Astrocyte (in vitro differentiated cells and primary cell): ENCODE results near the gene ERVH48-1. TPM values are rescaled to one million over a fixed set of nuclear protein-coding genes. Genes with fewer than 3 reads are reported as not detected.
"Not testable (repeated sequence)": the region's sequence is repeated elsewhere in the genome, so short reads cannot be mapped to it uniquely, and the experiment has no call there.

Experiments used
- DNase-seq: peaks from one replicate; pipeline ENCODE4 v3.0.0-alpha.2; 2010; ENCODE audit warnings: low read depth
- FAIRE-seq: peaks from 2 replicates; lab custom pipeline; 2011; peaks lifted over from hg19 to GRCh38; lab: Jason Lieb, UNC
- H2AFZ ChIP-seq: 2 replicates; pipeline ENCODE4 v1.6.0; 2012; ENCODE audit warnings: low read depth, low read length, inconsistent platforms
- H3K27ac ChIP-seq: 2 replicates; pipeline ENCODE4 v1.5.1; 2011; ENCODE audit warnings: low read depth, low read length, inconsistent platforms
- H3K27me3 ChIP-seq: 2 replicates; pipeline ENCODE4 v1.6.0; 2011; ENCODE audit warnings: low read length, inconsistent platforms; ENCODE audit not compliant: insufficient read depth
- H3K36me3 ChIP-seq: 2 replicates; pipeline ENCODE4 v1.5.1; 2011; ENCODE audit warnings: low read length, inconsistent platforms; ENCODE audit not compliant: insufficient read depth
- H3K4me1 ChIP-seq: 2 replicates; pipeline ENCODE4 v1.5.1; 2011; ENCODE audit warnings: low read length, inconsistent platforms; ENCODE audit not compliant: insufficient read depth
- H3K4me2 ChIP-seq: 2 replicates; pipeline ENCODE4 v1.6.0; 2012; ENCODE audit warnings: low read length, inconsistent platforms
- H3K4me3 ChIP-seq: 2 replicates; pipeline ENCODE4 v1.5.1; 2011; ENCODE audit warnings: low read depth, mild to moderate bottlenecking, low read length, inconsistent platforms; ENCODE audit not compliant: insufficient read depth
- H3K79me2 ChIP-seq: 2 replicates; pipeline ENCODE4 v1.6.0; 2012; ENCODE audit warnings: mild to moderate bottlenecking, low read length, inconsistent platforms; ENCODE audit not compliant: insufficient read depth
- H3K9ac ChIP-seq: 2 replicates; pipeline ENCODE4 v1.6.0; 2012; ENCODE audit warnings: mild to moderate bottlenecking, low read length, inconsistent platforms
- H3K9me3 ChIP-seq: 2 replicates; pipeline ENCODE4 v1.5.1; 2012; ENCODE audit warnings: low read depth, mild to moderate bottlenecking, low read length, inconsistent platforms; ENCODE audit not compliant: insufficient read depth
- H4K20me1 ChIP-seq: 2 replicates; pipeline ENCODE4 v1.6.0; 2012; ENCODE audit warnings: low read length, inconsistent platforms; ENCODE audit not compliant: insufficient read depth
- H3K27ac Mint-ChIP-seq: one replicate; pipeline ENCODE4 v1.8.0; 2021; ENCODE audit warnings: mild to moderate bottlenecking, mixed read lengths; ENCODE audit not compliant: unreplicated experiment
- H3K27me3 Mint-ChIP-seq: one replicate; pipeline ENCODE4 v1.8.0; 2021; ENCODE audit warnings: low read depth, mixed read lengths; ENCODE audit not compliant: unreplicated experiment
- H3K36me3 Mint-ChIP-seq: one replicate; pipeline ENCODE4 v1.8.0; 2021; ENCODE audit warnings: low read depth, mixed read lengths; ENCODE audit not compliant: unreplicated experiment
- H3K4me1 Mint-ChIP-seq: one replicate; pipeline ENCODE4 v1.8.0; 2021; ENCODE audit warnings: low read depth, mixed read lengths; ENCODE audit not compliant: unreplicated experiment
- H3K4me3 Mint-ChIP-seq: one replicate; pipeline ENCODE4 v1.8.0; 2021; ENCODE audit warnings: mild to moderate bottlenecking, moderate library complexity, mixed read lengths; ENCODE audit not compliant: unreplicated experiment
- H3K9me3 Mint-ChIP-seq: one replicate; pipeline ENCODE4 v1.8.0; 2021; ENCODE audit warnings: mild to moderate bottlenecking, mixed read lengths; ENCODE audit not compliant: unreplicated experiment
- CTCF ChIP-seq: IDR thresholded peaks from 2 replicates; pipeline ENCODE4 v1.5.1; 2011; ENCODE audit warnings: low read depth, mild to moderate bottlenecking, inconsistent platforms, low read length, moderate library complexity; ENCODE audit not compliant: insufficient read depth
- EZH2 ChIP-seq: IDR thresholded peaks from 2 replicates; pipeline ENCODE4 v1.6.1; 2012; ENCODE audit warnings: mild to moderate bottlenecking, low read length, inconsistent platforms; ENCODE audit not compliant: insufficient read depth
- total RNA-seq: library from RNA; stranded (reverse); gene quantifications from 2 replicates; pipeline ENCODE4 v1.2.1, GENCODE V29; 2021

Gene ERVH48-1
- total RNA-seq, 1 donor from 2014 or later: 1.1 TPM

GRCh38 chr21:42937960-42938605 lies 12.7 kb upstream of the ERVH48-1 start:
- Histone ChIP-seq H3K4me2 (no peak overlapping the region), H3K4me1 (peaks cover 8% of the 10 kb centered on the region), H3K27me3 (no peaks in the 10 kb centered on the region), H3K9ac (no peak overlapping the region), H3K27ac (no peak overlapping the region), H3K4me3 (no peak overlapping the region), H3K36me3 (no peaks in the 10 kb centered on the region), H2AFZ (no peak overlapping the region), H4K20me1 (no peaks in the 10 kb centered on the region), H3K9me3 (no peaks in the 10 kb centered on the region), H3K79me2 (no peaks in the 10 kb centered on the region)
- H3K4me1 Mint-ChIP-seq: peaks cover 17% of the 10 kb centered on the region
- H3K9me3 Mint-ChIP-seq: no peaks in the 10 kb centered on the region
- H3K27me3 Mint-ChIP-seq: no peaks in the 10 kb centered on the region
- no peak overlapping the region for H3K4me3 Mint-ChIP-seq
- FAIRE-seq: no peak
- H3K27ac Mint-ChIP-seq: no peak overlapping the region
- no peak for DNase-seq
- H3K36me3 Mint-ChIP-seq: peaks cover 2% of the 10 kb centered on the region
- no peak for TF ChIP-seq EZH2
- TF ChIP-seq CTCF: no peak

DNA sequence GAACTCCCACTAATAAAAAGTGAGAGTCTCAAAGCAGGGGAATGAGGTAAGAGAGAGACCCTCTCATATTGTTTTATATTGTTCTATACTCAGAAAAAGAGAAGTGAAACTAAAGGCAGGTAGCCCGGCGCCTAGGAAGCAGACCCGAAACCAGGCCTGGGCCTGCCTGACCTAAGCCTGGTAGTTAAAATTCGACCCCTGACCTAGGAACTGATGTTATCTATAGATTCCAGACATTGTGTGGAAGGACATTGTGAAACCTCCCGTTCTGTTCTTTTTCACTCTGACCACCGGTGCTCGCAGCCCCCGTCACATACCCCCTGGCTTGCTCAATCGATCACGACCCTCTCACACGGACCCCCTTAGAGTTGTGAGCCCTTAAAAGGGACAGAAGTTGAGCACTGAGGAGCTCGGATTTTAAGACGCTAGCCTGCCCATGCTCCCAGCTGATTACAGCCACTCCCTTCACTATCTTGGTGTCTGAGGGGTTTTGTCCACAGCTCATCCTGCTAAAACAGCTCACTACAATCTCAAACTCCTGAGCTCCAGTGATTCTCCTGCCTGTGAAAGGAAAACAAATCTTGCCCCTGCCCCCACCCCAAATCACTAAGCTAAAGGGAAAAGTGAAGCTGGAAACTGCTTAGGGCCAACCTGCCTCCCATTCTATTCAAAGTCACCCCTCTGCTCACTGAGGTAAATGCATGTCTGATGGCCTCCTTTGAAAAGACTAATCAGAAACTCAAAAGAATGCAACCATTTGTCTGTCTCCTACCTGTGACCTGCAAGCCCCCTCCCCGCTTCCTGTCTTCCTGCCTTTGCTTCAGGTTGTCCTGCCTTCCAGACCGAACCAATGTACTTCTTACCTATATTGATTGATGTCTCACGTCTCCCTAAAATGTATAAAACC lies 11.9 kb upstream of the ERVH48-1 start:
- H3K79me2 ChIP-seq, H4K20me1 ChIP-seq, H3K4me1 ChIP-seq, FAIRE-seq, H3K4me2 ChIP-seq, H3K27ac Mint-ChIP-seq, H3K36me3 ChIP-seq, H3K27me3 Mint-ChIP-seq, H3K9ac ChIP-seq, H2AFZ ChIP-seq, H3K27me3 ChIP-seq, H3K4me3 Mint-ChIP-seq, DNase-seq, H3K9me3 Mint-ChIP-seq, H3K27ac ChIP-seq, H3K9me3 ChIP-seq, H3K36me3 Mint-ChIP-seq, H3K4me3 ChIP-seq: not testable (repeated sequence)
- peaks cover 22% of the 10 kb centered on the region for H3K4me1 Mint-ChIP-seq

DNA sequence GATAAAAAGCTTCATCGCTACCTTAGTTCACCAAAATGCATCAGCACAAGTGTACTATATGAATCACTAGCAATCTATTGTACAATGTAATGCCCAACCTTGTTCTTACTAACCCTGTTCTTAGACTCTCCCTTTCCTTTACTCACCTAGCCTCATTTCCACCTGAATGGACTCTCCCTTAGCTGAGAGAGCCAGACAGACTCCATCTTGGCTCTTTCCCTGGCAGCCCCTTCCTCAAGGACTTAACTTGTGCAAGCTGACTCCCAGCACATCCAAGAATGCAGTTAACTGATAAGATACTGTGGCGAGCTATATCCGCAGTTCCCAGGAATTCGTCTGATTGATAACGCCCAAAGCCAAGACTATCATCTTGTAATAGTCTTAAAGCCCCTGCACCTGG lies 10.9 kb upstream of the ERVH48-1 start:
- H3K27ac ChIP-seq, H3K4me3 Mint-ChIP-seq: not testable (repeated sequence)
- H3K4me1 Mint-ChIP-seq: peaks cover 22% of the 10 kb centered on the region

DNA sequence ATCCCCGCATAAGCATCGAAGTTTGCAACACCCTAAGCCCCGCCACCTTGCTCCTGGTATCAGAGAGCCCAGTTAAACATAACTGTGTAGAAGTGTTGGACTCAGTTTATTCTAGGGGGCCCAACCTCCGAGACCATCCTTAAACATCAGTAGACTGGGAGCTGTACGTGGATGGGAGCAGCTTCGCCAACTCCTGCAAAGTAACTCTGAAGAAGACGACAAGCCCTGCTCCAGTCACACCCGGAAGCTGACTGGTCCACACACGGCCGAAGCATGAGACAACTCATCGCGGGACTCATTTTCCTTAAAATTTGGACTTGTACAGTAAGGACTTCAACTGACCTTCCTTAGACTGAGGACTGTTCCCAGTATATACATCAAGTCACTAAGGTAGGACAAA lies 8.5 kb upstream of the ERVH48-1 start:
- not testable (repeated sequence) for H3K79me2 ChIP-seq, H4K20me1 ChIP-seq, H3K9ac ChIP-seq, H3K36me3 Mint-ChIP-seq, FAIRE-seq, H3K9me3 Mint-ChIP-seq, H3K4me3 Mint-ChIP-seq, H3K4me3 ChIP-seq, H3K27me3 ChIP-seq, DNase-seq, H3K27ac Mint-ChIP-seq, H3K9me3 ChIP-seq, H3K4me2 ChIP-seq, H3K27ac ChIP-seq, H3K36me3 ChIP-seq, H3K27me3 Mint-ChIP-seq, H3K4me1 ChIP-seq, H2AFZ ChIP-seq
- H3K4me1 Mint-ChIP-seq: peaks cover 14% of the 10 kb centered on the region

More for the DNA sequence above, 10.9 kb upstream of the ERVH48-1 start:
- FAIRE-seq, H3K27me3 ChIP-seq, H4K20me1 ChIP-seq, H3K9ac ChIP-seq, H3K4me1 ChIP-seq, H3K4me2 ChIP-seq, H3K79me2 ChIP-seq, H3K36me3 Mint-ChIP-seq, H3K27me3 Mint-ChIP-seq, H2AFZ ChIP-seq, H3K27ac Mint-ChIP-seq, H3K4me3 ChIP-seq, H3K9me3 ChIP-seq, H3K36me3 ChIP-seq, H3K9me3 Mint-ChIP-seq, DNase-seq: not testable (repeated sequence)

DNA sequence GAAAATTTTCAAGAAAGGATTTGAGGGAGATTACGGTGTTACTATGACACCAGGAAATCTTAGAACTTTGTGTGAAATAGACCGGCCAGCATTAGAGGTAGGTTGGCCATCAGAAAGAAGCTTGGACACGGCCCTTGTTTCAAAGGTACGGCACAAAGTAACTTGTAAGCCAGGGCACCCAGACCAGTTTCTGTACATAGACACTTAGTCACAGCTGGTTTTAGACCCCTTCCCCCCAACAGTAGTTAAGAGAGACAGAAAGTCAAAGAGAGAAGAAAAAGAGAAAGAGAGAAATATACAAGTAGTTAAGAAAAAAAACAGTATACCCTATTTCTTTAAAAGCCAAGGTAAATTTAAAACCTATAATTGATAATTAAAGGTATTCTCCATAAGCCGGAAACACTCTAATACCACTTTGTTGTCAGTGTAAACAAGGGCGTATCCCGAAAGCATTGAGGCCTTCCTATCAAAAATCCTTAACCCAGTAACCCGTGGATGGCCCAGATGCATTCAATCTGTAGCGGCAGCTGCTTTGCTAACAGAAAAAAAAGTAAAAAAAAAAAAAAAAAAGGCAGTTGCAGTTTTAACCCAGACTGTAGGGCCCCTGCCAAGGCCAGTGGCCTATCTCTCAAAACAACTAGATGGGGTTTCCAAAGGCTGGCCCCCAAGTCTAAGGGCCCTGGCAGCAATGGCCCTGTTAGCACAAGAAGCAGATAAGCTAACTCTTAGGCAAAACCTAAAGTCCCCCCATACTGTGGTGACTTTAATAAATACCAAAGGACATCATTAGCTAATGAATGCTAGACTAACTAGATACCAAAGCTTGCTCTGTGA lies 7.9 kb upstream of the ERVH48-1 start:
- not testable (repeated sequence) for H3K4me3 ChIP-seq, H3K9me3 Mint-ChIP-seq, H3K27me3 Mint-ChIP-seq, H3K9me3 ChIP-seq, H3K36me3 ChIP-seq, H3K27ac Mint-ChIP-seq, DNase-seq, H3K27me3 ChIP-seq, H3K79me2 ChIP-seq, H3K4me1 ChIP-seq, H4K20me1 ChIP-seq, H3K9ac ChIP-seq, H3K27ac ChIP-seq, H3K36me3 Mint-ChIP-seq, FAIRE-seq, H2AFZ ChIP-seq, H3K4me3 Mint-ChIP-seq, H3K4me2 ChIP-seq
- H3K4me1 Mint-ChIP-seq: peaks cover 14% of the 10 kb centered on the region
